Fibroblast of lung (primary cell): ENCODE data around the gene MAGEA10.
"Not testable (repeated sequence)": the region's sequence is repeated elsewhere in the genome, so short reads cannot be mapped to it uniquely, and the experiment has no call there.

Experiments
- EZH2 ChIP-seq: IDR thresholded peaks from 2 replicates; pipeline ENCODE4 v1.5.1; 2012; ENCODE audit warnings: low read length, control low read depth, mild to moderate bottlenecking; ENCODE audit errors: missing control alignments
- TF ChIP-seq, protein P1 (sequence below), 2 donors: IDR thresholded peaks in 1 of 2; conservative IDR thresholded peaks in 1 of 2; 1 replicate in 1 of 2; 2 replicates in 1 of 2; pipeline ENCODE4 v1.5.1; 2011 to 2012; ENCODE audit warnings: low read length in 2 of 2, control low read depth in 1 of 2, inconsistent platforms in 1 of 2, low read depth in 1 of 2, mild to moderate bottlenecking in 1 of 2

GRCh38 chrX:152175892-152176291, 37.5 kb upstream of the MAGEA10 start:
- not testable (repeated sequence) for TF ChIP-seq EZH2
- TF ChIP-seq, protein P1, sequence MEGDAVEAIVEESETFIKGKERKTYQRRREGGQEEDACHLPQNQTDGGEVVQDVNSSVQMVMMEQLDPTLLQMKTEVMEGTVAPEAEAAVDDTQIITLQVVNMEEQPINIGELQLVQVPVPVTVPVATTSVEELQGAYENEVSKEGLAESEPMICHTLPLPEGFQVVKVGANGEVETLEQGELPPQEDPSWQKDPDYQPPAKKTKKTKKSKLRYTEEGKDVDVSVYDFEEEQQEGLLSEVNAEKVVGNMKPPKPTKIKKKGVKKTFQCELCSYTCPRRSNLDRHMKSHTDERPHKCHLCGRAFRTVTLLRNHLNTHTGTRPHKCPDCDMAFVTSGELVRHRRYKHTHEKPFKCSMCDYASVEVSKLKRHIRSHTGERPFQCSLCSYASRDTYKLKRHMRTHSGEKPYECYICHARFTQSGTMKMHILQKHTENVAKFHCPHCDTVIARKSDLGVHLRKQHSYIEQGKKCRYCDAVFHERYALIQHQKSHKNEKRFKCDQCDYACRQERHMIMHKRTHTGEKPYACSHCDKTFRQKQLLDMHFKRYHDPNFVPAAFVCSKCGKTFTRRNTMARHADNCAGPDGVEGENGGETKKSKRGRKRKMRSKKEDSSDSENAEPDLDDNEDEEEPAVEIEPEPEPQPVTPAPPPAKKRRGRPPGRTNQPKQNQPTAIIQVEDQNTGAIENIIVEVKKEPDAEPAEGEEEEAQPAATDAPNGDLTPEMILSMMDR (conservative IDR thresholded peaks at IDR 0.05 in 1 of 2, IDR thresholded peaks at IDR 0.05 in 1 of 2; ENCODE audit: low read depth in 1 of 2, low read length in 2 of 2): not testable (repeated sequence)
